Activated gamma-delta T cell treated with Interleukin-2 at 50 U/mL for 16 hours (primary cell): ENCODE data around the gene EDARADD.
A peak's percentile ranks its signal among the peaks of the same experiment; 100 is the strongest.
"Not testable (repeated sequence)": the region's sequence is repeated elsewhere in the genome, so short reads cannot be mapped to it uniquely, and the experiment has no call there.

ENCODE experiments used
- DNase-seq: peaks from one replicate; pipeline ENCODE4 v3.0.0-alpha.2; 2020

The EDARADD gene

DNA sequence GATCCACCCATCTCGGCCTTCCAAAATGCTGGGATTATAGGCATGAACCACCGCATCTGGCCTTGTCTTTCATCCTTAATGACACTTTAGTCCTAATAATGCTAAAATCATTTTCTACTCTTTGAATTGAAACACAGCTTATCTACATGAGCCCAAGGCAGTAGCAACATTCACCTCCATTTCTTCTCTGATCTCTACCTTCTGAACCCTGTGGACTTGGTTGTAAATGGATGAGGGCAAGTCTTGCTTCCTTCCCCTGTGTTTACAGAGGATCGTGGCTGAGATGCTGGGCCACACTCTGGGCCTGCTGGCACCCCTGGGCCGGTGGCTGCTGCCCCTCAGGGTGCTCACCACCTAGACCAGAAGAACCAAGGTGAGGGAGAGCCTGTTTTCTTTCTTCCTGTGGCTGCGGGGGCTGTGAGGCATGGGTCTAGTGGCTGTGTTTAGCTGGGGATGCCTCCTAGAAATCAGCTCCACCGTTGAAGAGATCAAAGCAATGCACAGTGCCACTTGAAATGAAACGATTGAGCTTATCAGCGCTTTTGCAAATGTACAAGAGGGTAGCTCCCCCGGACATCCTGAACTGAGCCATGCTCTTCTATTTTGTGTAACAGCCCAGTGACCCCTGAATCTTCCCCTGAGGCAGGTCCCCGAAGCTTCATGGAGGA, 97.5 kb downstream of the EDARADD start:
- no peak for DNase-seq

DNA sequence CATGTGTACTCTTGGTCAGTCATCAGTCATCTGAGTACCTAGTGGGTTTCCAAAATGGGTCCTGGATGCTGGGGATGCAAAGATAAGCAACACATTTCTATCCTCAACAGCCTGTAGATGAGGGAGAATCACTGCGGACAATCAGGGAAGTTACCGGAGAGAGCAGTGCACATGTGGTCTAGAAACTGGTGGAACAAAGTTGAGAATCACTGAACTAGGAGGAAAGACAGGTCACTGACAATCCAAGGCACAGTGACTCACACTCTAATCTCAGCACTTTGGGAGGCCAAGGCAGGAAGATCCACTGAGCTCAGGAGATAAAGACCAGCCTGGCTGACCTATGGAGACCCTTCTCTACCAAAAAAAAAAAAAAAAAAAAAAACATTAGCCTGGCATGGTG, 98.3 kb downstream of the EDARADD start:
- no peak for DNase-seq

DNA sequence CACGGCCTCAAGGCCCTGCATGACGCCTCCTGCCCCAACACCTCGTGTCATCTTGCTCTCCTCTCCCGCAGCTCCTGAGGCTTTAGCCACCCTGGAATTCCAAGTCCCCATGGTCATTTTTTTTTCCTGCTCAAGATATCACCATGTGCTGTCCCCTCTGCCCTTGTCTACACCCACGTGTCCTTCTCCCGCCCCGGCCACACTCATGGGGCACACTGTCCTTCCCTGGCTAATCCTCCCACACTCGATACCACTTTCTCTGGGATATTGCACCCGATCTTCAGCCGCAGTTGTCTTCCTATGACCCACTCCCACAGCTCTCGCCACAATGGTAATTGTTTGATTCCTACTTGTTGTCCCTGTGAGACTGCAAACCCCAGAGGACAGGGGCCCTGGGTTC, 100.0 kb downstream of the EDARADD start:
- DNase-seq: no peak

DNA sequence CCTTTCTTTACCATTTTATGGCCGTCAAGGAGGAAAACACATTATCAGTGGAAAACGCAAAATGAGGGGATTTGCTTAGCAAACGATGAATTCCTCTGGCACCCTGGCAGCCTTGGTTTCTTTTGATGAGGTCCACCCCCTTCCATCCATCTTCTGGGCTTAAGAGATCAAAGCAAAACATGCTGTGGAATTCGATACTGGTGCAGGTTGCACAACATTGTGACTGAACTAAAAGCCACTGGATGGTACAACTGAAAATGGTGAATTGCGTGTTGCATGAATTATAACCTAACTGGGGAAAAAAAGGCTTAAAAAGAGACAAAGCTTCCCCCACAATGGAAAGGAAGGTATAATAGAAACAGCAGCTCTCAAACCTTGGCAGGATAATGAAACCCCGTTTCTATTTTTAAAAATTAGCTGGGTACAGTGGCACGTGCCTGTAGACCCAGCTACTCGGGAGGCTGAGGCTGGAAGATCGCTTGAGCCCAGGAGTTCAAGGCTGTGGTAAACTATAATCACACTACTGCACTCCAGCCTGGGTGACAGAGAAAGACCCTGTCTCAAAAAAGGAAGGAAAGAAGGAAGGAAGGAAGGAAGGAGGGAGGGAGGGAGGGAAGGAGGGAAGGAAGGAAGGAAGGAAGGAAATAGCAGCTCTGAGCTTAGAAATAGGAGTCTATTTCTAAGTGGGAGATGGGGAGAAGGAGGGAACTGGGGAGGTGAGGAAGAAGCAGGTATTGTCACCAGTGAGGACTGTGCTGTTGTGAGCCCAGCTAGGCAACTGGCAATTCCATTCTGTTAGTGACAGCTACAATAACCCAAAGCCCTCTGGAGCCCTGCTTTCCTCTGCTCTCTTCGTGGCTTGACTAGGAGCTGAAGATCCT, 100.7 kb downstream of the EDARADD start:
- no peak for DNase-seq

DNA sequence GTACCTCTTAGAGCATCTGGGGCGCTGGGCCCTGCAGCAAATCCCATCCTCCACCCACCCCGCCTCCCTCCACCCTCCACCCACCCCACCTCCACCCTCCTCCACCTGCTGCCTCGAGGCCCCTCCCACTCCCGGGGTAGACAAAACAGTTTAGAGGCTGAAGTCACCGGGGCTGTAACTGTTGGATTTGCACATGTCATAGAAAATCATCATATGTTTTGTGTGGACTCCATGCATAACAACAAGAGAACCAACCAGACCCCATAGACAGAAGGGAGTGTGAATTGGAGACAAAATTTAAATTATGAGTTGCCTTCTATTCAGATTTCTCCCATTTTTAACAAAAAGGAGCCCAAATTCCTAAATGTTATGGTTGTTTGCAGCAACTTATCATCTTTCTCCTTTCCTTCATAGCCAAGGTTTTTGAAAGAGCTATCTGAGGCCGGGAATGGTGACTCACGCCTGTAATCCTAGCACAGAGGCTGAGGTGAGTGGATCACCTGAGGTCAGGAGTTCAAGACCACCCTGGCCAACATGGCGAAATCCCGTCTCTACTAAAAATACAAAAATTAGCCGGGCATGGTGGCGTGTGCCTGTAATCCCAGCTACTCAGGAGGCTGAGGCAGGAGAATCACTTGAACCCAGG, 101.5 kb downstream of the EDARADD start:
- DNase-seq: no peak

DNA sequence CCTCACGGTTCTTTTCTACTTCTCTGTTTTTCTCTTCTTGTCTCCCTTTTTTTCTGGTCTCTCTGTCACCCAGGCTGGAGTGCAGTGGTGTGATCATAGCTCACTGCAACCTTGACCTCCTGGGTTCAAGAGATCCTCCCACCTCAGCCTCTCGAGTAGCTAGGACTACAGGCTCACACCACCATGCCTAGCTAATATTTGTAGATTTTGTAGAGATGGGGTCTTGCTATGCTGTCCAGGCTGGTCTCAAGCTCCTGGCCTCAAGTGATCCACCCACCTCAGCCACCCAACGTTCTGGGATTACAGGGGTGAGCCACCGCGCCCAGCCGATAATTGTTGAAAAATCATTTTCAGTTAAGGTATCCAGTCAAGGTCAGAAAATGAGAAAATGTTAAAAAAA, 103.8 kb downstream of the EDARADD start:
- no peak for DNase-seq

DNA sequence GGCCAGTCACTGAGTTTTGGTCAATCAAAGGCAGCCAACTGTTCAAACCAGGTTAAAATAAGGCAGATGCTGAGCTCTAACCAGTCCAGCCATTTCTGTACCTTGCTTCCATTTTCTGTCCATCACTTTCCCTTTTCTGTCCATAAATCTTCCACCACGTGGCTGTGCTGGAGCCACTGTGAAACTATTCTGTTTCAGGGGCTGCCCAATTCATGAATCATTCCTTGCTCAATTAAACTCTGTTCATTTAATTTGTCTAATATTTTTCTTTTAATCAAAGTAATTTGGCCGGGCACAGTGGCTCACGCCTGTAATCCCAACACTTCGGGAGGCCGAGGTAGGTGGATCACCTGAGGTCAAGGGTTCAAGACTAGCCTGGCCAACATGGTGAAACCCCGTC, 107.0 kb downstream of the EDARADD start:
- no peak for DNase-seq

DNA sequence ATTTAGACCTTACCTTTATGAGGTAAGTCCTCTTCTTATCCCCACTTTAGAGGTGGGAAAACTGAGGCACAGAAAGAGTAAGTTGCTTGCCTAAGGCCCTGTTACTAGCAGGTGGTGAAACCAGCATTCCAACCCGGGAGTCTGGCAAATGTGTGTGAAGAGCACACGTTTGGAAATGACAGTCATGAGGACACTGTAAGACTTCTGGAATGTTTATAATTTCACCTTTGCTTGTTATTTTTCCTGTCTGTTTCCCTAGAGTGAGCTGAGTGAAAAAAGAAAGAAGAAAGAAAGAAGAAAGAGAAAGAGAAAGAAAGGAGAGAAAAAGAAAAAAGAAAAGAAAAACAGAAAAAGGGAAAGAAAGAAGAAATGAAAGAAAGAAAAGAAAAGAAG, 108.5 kb downstream of the EDARADD start:
- DNase-seq: no peak

DNA sequence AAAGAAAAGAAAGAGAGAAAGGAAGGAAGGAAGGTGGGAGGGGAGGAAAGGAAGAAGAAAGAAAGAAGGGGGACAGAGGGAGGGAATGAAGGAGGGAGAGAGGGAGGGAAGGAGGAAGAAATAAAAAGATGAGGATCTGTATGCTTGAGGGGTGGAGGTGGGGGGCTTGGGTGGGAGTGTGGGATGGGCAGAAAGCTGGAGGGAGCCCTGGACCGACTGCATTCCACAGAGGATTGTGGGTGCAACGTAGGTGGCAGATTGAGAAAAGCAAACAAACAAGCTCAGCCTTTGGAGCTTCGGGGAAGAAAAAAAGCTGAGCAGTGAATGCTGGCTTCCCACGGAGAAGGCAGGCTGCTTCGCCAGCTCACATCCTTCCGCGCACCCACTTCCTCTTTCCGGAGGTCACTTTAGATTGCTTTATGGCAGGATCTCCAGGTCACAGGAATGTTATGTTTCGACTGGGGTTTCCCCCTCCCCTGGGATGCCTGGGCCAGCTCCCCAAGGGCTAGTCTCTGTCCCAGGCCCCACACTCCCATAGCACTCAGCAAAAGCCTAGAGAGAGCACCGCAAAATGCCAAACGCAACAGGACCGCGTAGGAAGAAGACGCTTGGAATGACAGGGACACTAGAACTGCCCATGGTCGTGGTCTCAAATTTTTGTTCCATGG, 109.0 kb downstream of the EDARADD start:
- no peak for DNase-seq

DNA sequence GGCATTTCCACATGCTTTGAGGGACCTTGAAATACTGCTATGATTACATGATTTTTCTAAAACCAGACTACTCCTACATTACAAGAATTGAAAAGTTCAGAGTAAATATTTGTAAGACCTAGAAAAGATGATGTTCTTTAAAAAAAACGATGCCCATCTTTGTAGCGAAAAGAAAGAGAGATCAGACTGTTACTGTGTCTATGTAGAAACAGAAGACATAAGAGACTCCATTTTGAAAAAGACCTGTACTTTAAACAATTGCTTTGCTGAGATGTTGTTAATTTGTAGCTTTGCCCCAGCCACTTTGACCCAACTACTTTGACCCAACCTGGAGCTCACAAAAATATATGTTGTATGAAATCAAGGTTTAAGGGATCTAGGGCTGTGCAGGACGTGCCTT, 110.3 kb downstream of the EDARADD start:
- DNase-seq: not testable (repeated sequence)

DNA sequence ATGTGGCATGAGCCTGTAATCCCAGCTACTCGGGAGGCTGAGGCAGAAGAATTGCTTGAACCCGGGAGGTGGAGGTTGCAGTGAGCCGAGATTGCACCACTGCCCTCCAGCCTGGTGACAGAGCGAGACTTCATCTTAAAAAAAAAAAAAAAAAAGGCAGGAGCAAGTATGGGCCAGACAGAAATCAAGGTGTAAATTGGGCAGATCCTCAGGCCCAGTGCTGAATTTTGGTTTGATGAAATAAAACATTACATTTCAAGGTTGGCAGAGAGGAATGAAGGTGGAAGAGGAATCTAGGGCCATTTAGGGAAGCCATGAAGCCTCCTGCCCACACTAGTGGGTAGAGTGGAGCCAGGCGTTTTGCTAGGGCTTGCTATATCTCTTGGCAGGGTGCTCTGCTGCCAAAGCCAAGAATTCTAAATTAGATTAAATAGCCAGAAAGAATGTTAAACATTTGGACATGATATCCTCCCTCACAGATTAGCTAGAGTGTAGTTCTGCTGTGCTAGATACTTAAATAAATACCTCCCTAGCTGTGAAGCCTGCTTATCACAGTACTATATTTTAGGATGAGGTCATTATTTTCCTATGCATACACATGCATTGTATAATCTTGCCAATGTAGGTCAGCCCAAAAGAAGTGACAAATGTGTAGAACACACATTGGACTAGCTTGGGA, 113.1 kb downstream of the EDARADD start:
- no peak for DNase-seq

DNA sequence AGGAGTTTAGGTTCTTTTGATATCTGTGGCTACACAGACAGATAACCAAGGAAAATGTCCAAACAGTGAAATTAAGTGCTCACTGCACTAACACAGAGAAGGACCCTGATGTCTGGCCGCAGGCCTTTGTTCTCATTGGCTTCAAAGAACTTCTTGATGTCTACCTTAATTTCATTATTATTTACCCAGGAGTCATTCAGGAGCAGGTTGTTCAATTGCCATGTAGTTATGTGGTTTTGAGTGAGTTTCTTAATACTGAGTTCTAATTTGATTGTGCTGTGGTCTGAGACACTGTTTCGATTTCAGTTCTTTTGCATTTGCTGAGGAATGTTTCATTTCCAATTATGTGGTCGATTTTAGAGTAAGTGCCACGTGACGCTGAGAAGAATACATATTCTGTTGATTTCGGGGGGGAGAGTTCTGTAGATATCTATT, 114.5 kb downstream of the EDARADD start:
- DNase-seq: no peak

DNA sequence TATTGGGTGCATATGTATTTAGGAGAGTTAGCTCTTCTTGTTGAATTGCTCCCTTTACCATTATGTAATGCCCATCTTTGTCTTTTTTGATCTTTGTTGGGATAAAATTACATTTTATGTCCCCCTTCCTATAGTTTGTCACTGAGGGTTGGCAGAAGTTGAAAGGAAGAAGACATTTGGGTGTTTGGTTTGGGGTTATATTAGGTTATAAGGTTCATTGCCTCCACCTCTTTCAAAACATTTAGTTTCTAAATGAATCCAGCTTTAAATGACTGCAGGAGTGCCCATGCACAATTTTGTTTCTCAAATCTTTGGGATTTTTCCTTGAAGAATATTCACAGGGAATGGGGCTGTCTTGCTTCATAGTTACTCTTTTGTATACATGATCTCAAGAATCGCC, 115.1 kb downstream of the EDARADD start:
- DNase-seq: no peak

DNA sequence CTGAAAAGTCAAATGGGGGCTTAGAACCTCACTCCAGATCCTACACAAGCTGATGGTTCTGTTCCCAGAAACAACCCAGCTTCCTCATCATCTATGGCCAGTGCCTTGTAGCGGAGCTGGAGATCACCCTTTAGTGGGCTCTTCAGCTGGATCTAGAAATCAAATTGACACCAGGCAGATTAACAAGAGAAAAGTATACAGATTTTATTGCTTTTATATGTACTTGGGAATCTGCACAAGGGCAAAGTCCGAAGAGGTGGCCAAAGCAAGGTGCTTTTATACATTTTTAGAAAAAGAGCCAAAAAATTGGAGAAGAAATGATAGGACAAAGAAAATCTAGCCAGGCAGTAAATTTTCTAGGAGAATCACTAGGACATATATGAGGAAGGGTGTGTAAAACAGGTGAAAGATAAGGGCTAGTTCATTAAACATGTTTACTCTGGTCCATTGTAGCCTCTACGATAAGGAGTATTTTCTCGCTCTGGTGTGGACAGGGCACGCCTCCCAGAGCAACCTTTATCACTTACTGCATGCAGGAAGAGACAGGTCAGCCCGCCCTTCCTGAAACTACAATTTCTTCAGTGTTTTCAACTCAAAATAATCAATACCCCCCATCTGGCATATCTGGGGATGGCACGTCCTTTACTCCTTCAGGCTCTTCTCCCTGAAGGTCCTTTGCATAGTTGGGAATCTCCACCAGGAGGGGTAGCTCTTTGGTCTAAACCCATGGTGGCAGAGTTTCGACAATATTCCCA, 115.7 kb downstream of the EDARADD start:
- no peak for DNase-seq

DNA sequence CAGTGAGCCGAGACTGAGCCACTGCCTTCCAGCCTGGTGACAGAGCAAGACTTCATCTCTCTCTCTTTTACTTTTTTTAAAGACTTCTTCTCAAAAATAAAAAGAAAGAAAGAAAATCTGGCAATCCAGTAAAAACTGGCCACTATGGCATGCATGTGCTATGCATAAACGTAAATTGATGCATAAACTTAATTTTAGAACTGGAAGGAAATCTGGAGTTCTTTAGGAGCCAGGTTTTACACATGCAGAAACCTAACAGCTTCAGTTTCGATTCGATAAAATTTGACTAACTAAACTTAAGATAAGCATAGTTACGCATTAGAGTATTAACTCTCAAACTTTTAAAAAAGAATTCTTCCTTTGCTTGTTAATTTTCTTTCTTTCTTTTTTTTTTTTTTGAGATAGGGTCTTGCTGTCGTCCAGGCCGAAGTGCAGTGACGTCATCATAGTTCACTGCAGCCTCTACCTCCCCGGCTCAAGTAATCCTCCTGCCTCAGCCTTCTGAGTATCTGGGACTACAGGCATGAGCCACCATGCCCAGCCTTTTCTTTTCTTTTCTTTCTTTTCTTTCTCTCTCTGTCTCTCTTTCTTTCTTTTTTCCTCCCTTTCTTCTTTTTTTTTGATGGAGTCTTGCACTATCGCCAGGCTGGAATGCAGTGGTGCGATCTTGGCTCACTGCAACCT, 117.8 kb downstream of the EDARADD start:
- no peak for DNase-seq

DNA sequence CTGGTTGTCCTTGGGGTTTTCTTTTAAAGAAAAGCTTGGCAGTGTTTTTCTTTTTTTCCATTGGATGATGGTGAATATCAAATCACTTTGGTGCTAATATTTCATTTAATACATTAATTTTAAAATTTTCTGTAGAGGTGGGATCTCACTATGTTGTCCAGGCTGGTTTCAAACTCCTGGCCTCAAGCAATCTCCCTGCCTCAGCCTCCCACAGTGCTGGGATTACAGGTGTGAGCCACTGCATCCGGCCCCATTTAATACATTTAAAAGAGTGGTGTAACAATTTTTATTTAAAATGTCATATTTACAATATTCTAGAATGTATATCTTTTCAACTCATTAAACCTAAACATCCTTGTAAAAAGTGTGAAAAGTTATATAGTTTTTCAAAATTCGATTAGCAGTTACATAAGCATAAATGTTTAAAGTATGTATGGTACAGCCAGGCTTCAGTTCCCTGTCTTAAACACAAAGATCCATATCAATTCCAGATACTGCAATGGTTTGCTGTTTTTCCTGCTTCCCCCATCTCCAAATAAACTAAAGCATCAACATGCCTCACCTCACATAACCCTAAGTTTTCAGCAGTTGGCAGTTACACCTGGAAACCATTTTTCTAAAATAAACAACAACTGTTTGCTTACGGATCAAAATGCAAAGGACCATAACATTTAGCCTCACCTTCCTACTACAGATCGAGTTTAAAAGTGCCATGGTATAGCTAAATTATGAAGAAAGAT, 120.8 kb downstream of the EDARADD start:
- no peak for DNase-seq

DNA sequence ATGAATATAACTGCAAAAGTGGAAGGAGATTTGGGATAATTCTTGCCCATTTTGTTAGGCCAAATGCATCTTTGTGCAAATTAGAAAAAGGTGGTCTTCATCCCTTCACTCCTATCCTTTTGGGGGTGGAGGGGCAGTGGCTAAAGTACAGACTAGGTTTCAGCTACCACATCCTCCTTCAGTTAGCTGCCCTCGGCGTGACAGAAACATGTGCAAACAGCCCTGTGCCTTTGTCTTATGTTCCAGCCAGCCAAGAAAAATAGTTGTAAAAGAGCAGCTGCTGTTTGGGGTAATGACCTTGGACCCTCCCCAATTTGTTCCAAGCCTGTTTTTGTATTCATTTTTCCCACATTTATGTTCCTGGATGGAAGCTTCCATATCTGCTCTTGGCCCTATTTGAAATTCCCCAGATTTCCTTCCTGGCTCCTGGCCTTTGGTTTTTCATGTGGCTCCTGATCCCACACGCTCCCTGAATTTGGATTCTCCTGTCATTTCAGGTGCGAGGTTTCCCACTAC, 121.4 kb downstream of the EDARADD start:
- no peak for DNase-seq

DNA sequence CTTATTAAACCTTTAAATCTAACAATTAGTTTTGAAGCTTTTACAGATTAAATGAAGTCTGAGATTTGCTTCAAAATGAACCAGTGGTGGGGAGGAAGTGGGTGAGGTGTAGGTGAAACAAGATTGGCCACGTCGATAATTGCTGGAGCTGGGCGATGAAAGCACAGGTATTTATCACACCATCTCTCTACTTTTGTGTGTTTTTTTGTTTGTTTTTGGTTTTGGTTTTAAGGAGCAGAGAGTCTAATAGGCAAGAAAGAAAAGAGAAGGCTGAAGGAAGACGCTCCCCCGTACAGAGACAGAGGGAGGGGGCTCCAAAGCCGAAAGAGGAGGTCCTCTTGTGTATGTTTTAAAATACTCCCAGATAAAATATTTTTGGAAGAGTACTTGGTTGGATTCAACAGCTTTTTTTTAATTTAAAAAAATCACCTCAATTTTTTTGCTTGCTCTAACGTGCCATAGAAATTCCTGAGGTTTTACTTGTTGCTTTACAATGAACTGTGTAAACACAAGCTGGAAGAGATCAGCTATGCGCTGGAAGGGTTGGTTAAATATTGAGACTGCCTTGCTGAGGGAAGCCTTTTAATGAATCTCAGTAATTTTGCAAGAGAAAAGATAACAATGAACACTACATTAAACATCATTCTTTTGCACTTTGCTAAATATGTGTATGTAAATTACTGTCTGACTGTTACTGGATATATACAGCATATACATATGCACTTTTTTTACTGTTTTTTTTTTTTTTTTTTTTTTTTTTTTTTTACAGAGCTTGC, 123.0 kb downstream of the EDARADD start:
- peak; percentile 37 for DNase-seq

DNA sequence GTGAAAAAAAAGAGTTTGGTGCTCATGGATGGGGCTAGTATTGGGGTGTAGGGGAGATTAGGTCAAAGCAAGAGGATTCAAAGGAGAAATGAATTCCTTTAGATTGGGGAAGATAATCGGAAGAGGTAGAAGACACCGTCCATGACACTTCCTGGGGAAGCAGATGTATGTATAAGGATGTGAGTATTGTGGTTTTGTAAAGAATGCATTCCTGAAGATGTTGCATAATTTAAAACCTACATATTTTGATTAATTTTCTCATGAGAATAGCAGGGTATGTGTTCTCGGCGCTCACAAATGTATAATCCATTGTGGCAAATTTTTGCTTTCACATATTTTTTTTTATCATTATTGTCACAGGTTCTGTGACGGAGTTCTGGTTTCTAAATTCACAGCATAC, 124.2 kb downstream of the EDARADD start:
- no peak for DNase-seq
